Measurements from ENCODE around the gene RTKN2.

The RTKN2 gene

GRCh38 chr10:62230344-62231121 is 38.1 kb downstream of the RTKN2 start:
- no peak overlapping the region for H3K4me3 ChIP-seq (ENCODE audit: low read depth, low read length)
- TF ChIP-seq, protein P1, sequence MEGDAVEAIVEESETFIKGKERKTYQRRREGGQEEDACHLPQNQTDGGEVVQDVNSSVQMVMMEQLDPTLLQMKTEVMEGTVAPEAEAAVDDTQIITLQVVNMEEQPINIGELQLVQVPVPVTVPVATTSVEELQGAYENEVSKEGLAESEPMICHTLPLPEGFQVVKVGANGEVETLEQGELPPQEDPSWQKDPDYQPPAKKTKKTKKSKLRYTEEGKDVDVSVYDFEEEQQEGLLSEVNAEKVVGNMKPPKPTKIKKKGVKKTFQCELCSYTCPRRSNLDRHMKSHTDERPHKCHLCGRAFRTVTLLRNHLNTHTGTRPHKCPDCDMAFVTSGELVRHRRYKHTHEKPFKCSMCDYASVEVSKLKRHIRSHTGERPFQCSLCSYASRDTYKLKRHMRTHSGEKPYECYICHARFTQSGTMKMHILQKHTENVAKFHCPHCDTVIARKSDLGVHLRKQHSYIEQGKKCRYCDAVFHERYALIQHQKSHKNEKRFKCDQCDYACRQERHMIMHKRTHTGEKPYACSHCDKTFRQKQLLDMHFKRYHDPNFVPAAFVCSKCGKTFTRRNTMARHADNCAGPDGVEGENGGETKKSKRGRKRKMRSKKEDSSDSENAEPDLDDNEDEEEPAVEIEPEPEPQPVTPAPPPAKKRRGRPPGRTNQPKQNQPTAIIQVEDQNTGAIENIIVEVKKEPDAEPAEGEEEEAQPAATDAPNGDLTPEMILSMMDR (IDR thresholded peaks at IDR 0.05; ENCODE audit: borderline replicate concordance, insufficient read depth, low read depth, low read length): no peak

DNA sequence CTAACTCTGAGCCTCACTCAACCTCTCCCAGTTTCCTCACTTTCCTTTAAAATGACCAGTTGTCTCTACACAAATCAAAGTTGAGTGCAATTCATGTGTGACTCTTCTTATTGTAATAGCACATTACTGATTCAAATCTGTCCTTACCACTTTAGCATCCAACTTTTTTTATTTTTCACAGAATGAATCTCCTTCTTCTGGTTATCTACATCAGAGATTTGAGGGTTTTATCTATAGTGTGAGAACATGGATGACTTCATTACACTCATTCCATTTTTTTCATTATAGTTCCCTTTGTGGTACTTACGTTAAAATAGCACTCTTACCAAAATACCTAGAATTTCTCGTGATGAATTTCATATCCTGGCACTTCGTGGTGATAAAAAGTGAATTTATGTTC is 43.3 kb downstream of the RTKN2 start:
- TF ChIP-seq, protein P1 (IDR thresholded peaks at IDR 0.05; ENCODE audit: borderline replicate concordance, insufficient read depth, low read depth, low read length): no peak
- no peak overlapping the region for H3K4me3 ChIP-seq (ENCODE audit: low read depth, low read length)

- TF ChIP-seq, protein P1 (IDR thresholded peaks at IDR 0.05; ENCODE audit: borderline replicate concordance, insufficient read depth, low read depth, low read length): no peak
- H3K4me3 ChIP-seq (ENCODE audit: low read depth, low read length): no peak overlapping the region
Observed at GRCh38 chr10:62224606-62225005, 44.0 kb downstream of the RTKN2 start.

- H3K4me3 ChIP-seq (ENCODE audit: low read depth, low read length): no peak overlapping the region
- TF ChIP-seq, protein P1 (IDR thresholded peaks at IDR 0.05; ENCODE audit: borderline replicate concordance, insufficient read depth, low read depth, low read length): no peak
Observed at GRCh38 chr10:62217683-62218082, 51.0 kb downstream of the RTKN2 start.

DNA sequence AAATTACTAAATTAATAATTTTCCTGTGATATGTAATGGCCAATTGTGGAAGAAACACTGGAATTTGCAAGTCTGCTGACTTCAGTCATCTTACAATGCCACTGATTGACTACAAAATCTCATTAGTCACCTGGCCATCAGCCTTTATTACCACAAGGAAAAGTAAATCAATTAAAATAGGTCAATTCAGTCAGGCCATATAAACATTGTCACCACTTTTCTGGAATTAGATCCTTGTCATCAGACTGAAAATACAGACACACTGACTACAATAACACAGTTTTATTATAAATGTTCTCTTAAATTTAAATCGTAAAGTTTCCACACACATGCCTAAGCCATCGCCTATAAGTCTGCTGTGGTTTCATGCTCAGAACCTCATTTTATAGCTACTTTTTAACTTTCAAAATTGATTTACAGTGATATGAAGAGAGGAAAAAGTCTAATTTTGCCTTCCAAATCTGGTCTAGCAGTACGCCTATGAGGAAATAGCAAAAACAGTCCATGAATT is 54.2 kb downstream of the RTKN2 start:
- TF ChIP-seq, protein P1 (IDR thresholded peaks at IDR 0.05; ENCODE audit: borderline replicate concordance, insufficient read depth, low read depth, low read length): no peak
- no peak overlapping the region for H3K4me3 ChIP-seq (ENCODE audit: low read depth, low read length)

GRCh38 chr10:62205750-62206399 is 62.8 kb downstream of the RTKN2 start:
- no peak overlapping the region for H3K4me3 ChIP-seq (ENCODE audit: low read depth, low read length)
- TF ChIP-seq, protein P1 (IDR thresholded peaks at IDR 0.05; ENCODE audit: borderline replicate concordance, insufficient read depth, low read depth, low read length): no peak

Data from GM12875 (cell line).